Measurements from ENCODE around the gene PPTC7. TPM values are rescaled to one million over a fixed set of nuclear protein-coding genes. Genes with fewer than 3 reads are reported as not detected.

PPTC7 gene
- total and polyA plus RNA-seq, 2 of the 13 experiments (the other 11 are each of a cell fraction or from before 2014, with no cell fraction given) = 4.8 to 12.3 TPM

DNA sequence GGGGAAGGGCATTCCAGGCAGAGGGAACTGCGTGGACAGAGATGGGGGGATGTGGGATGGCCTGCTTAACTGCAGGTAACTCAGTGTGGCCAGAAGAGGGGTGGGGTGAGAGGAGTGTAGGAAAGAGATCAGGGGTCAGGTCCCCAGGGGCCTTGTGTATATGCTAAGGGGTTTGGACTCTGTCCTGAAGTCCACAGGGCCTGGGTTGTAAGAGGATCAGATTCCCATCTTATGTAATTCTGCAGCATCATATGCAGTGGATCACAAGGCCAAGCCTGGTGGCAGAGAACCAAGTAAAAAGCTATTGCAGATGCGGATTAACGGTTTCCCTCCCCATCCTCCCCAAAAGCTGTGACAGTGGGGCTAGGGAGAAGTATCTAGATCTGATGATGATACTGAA, 39.5 kb upstream of the PPTC7 start (continued):
- TF ChIP-seq, protein P1, sequence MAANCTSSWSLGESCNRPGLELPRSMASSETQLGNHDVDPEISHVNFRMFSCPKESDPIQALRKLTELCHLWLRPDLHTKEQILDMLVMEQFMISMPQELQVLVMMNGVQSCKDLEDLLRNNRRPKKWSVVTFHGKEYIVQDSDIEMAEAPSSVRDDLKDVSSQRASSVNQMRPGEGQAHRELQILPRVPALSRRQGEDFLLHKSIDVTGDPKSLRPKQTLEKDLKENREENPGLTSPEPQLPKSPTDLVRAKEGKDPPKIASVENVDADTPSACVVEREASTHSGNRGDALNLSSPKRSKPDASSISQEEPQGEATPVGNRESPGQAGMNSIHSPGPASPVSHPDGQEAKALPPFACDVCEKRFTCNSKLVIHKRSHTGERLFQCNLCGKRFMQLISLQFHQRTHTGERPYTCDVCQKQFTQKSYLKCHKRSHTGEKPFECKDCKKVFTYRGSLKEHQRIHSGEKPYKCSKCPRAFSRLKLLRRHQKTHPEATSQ (CRISPR knock-in tag; IDR thresholded peaks at IDR 0.05; ENCODE audit: borderline replicate concordance) = no peak
- TF ChIP-seq RARA (CRISPR knock-in tag; IDR thresholded peaks at IDR 0.05) = peak; percentile 29; the same call in 1 of the 2 replicates
- TF ChIP-seq, protein P2, sequence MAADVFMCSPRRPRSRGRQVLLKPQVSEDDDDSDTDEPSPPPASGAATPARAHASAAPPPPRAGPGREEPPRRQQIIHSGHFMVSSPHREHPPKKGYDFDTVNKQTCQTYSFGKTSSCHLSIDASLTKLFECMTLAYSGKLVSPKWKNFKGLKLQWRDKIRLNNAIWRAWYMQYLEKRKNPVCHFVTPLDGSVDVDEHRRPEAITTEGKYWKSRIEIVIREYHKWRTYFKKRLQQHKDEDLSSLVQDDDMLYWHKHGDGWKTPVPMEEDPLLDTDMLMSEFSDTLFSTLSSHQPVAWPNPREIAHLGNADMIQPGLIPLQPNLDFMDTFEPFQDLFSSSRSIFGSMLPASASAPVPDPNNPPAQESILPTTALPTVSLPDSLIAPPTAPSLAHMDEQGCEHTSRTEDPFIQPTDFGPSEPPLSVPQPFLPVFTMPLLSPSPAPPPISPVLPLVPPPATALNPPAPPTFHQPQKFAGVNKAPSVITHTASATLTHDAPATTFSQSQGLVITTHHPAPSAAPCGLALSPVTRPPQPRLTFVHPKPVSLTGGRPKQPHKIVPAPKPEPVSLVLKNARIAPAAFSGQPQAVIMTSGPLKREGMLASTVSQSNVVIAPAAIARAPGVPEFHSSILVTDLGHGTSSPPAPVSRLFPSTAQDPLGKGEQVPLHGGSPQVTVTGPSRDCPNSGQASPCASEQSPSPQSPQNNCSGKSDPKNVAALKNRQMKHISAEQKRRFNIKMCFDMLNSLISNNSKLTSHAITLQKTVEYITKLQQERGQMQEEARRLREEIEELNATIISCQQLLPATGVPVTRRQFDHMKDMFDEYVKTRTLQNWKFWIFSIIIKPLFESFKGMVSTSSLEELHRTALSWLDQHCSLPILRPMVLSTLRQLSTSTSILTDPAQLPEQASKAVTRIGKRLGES (CRISPR knock-in tag; IDR thresholded peaks at IDR 0.05; ENCODE audit: borderline replicate concordance) = no peak
- 0 out of 2 replicates have a peak, but pooled peaks have one; percentile 34 for TF ChIP-seq ZNF263 (CRISPR knock-in tag; IDR thresholded peaks at IDR 0.05)
- no peak for TF ChIP-seq EED (CRISPR knock-in tag; IDR thresholded peaks at IDR 0.05)
- TF ChIP-seq, protein P3, sequence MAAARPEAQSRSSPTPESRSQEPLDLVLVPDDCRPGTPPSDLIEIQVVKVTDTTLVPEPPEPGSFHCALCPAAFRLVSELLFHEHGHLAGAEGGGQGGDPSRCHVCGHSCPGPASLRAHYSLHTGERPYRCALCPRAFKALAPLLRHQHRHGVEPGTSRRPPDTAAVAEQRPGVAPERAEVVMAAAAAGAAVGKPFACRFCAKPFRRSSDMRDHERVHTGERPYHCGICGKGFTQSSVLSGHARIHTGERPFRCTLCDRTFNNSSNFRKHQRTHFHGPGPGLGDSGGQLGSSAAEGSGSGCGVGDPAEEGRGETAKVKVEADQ (CRISPR knock-in tag; IDR thresholded peaks at IDR 0.05; ENCODE audit: borderline replicate concordance) = no peak
- peak; percentile 61 for TF ChIP-seq NR2F6 (IDR thresholded peaks at IDR 0.05)
- TF ChIP-seq NR2F6 (CRISPR knock-in tag; IDR thresholded peaks at IDR 0.05) = peak; percentile 43; the same call in 1 of the 2 replicates
- no peak for TF ChIP-seq ATF7-NPFF (CRISPR knock-in tag; IDR thresholded peaks at IDR 0.05; ENCODE audit: low read depth)
- TF ChIP-seq, protein P4, sequence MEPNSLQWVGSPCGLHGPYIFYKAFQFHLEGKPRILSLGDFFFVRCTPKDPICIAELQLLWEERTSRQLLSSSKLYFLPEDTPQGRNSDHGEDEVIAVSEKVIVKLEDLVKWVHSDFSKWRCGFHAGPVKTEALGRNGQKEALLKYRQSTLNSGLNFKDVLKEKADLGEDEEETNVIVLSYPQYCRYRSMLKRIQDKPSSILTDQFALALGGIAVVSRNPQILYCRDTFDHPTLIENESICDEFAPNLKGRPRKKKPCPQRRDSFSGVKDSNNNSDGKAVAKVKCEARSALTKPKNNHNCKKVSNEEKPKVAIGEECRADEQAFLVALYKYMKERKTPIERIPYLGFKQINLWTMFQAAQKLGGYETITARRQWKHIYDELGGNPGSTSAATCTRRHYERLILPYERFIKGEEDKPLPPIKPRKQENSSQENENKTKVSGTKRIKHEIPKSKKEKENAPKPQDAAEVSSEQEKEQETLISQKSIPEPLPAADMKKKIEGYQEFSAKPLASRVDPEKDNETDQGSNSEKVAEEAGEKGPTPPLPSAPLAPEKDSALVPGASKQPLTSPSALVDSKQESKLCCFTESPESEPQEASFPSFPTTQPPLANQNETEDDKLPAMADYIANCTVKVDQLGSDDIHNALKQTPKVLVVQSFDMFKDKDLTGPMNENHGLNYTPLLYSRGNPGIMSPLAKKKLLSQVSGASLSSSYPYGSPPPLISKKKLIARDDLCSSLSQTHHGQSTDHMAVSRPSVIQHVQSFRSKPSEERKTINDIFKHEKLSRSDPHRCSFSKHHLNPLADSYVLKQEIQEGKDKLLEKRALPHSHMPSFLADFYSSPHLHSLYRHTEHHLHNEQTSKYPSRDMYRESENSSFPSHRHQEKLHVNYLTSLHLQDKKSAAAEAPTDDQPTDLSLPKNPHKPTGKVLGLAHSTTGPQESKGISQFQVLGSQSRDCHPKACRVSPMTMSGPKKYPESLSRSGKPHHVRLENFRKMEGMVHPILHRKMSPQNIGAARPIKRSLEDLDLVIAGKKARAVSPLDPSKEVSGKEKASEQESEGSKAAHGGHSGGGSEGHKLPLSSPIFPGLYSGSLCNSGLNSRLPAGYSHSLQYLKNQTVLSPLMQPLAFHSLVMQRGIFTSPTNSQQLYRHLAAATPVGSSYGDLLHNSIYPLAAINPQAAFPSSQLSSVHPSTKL (CRISPR knock-in tag; IDR thresholded peaks at IDR 0.05) = peak; percentile 23; the same call in 1 of the 2 replicates
- TF ChIP-seq IRX3 (CRISPR knock-in tag; IDR thresholded peaks at IDR 0.05; ENCODE audit: borderline replicate concordance, low read depth) = no peak
- TF ChIP-seq JARID2 (CRISPR knock-in tag; IDR thresholded peaks at IDR 0.05; ENCODE audit: insufficient replicate concordance) = no peak
- 0 out of 2 replicates have a peak, but pooled peaks have one; percentile 14 for TF ChIP-seq POGZ (CRISPR knock-in tag; IDR thresholded peaks at IDR 0.05)
- no peak for TF ChIP-seq EZH2 (conservative IDR thresholded peaks at IDR 0.05; ENCODE audit: low read depth, low read length)
- TF ChIP-seq, protein P5, sequence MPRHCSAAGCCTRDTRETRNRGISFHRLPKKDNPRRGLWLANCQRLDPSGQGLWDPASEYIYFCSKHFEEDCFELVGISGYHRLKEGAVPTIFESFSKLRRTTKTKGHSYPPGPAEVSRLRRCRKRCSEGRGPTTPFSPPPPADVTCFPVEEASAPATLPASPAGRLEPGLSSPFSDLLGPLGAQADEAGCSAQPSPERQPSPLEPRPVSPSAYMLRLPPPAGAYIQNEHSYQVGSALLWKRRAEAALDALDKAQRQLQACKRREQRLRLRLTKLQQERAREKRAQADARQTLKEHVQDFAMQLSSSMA (CRISPR knock-in tag; IDR thresholded peaks at IDR 0.05) = no peak
- TF ChIP-seq ARNT (IDR thresholded peaks at IDR 0.05) = no peak
- TF ChIP-seq MAFK (conservative IDR thresholded peaks at IDR 0.05 in 1 of 2, IDR thresholded peaks at IDR 0.05 in 1 of 2; ENCODE audit: low read length in 2 of 2) = no peak
- no peak for TF ChIP-seq ZNF543 (CRISPR knock-in tag; IDR thresholded peaks at IDR 0.05)
- TF ChIP-seq SOX6 (IDR thresholded peaks at IDR 0.05) = no peak
- peak; percentile 23; the same call in 1 of the 2 replicates for TF ChIP-seq SOX6 (CRISPR knock-in tag; IDR thresholded peaks at IDR 0.05)
- no peak for TF ChIP-seq ZNF460 (CRISPR knock-in tag; IDR thresholded peaks at IDR 0.05; ENCODE audit: borderline replicate concordance)
